ENCODE measurements around the gene BNC1. TPM values are rescaled to one million over a fixed set of nuclear protein-coding genes. Genes with fewer than 3 reads are reported as not detected.

The BNC1 gene
- total RNA-seq, 1 experiment from 2014 or later, result not detected

- H3K4me3 ChIP-seq (ENCODE audit: low read depth, low read length), result no peak overlapping the region
- Mint-ChIP-seq H3K9me3 (ENCODE audit: unreplicated experiment) (no peaks in the 10 kb centered on the region), H3K4me3 (ENCODE audit: unreplicated experiment) (no peak overlapping the region), H3K36me3 (ENCODE audit: insufficient read depth, unreplicated experiment) (no peaks in the 10 kb centered on the region), H3K4me1 (ENCODE audit: low read depth, unreplicated experiment) (peaks cover 12% of the 10 kb centered on the region), H3K27ac (ENCODE audit: unreplicated experiment) (no peak overlapping the region), H3K27me3 (ENCODE audit: insufficient read depth, unreplicated experiment) (no peaks in the 10 kb centered on the region)
- no peak for DNase-seq
- H3K27me3 ChIP-seq (replicated peaks; ENCODE audit: control insufficient read depth, insufficient read depth, low read length), result no peaks in the 10 kb centered on the region
- H3K4me1 ChIP-seq, result peaks cover 33% of the 10 kb centered on the region
- CTCF ChIA-PET, result no interaction called here
- BruUV-seq (replicated peaks), result no TSS peak
- no peaks in the 10 kb centered on the region for H3K9me3 ChIP-seq
- H3K36me3 ChIP-seq (ENCODE audit: control insufficient read depth, insufficient read depth, low read length), result no peaks in the 10 kb centered on the region
- intact Hi-C loops (cut with micrococcal nuclease; ENCODE audit: unreplicated experiment), result no loop called here
- POLR2A ChIA-PET, result interaction anchor here (0.6 kb wide), 1 partner anchor 1361 kb away, joined by 3 read pairs; no protein-coding TSS in a partner anchor
- TF ChIP-seq CTCF (IDR thresholded peaks at IDR 0.05; ENCODE audit: insufficient read depth in 1 of 2, low read depth in 1 of 2, low read length in 1 of 2, severe bottlenecking in 1 of 2, unreplicated experiment in 1 of 2), result no peak
These were observed 478 bp downstream of the BNC1 start for GRCh38 chr15:83283813-83284558.

GRCh38 chr15:83283138-83283812 lies 1.2 kb downstream of the BNC1 start:
- Mint-ChIP-seq H3K4me3 (ENCODE audit: unreplicated experiment) (no peak overlapping the region), H3K4me1 (ENCODE audit: low read depth, unreplicated experiment) (peaks cover 12% of the 10 kb centered on the region), H3K27me3 (ENCODE audit: insufficient read depth, unreplicated experiment) (no peaks in the 10 kb centered on the region), H3K36me3 (ENCODE audit: insufficient read depth, unreplicated experiment) (no peaks in the 10 kb centered on the region), H3K9me3 (ENCODE audit: unreplicated experiment) (no peaks in the 10 kb centered on the region), H3K27ac (ENCODE audit: unreplicated experiment) (no peak overlapping the region)
- BruUV-seq (replicated peaks), result no TSS peak
- no peak for DNase-seq
- Histone ChIP-seq H3K4me3 (ENCODE audit: low read depth, low read length) (no peak overlapping the region), H3K4me1 (peaks cover 28% of the 10 kb centered on the region), H3K9me3 (no peaks in the 10 kb centered on the region), H3K36me3 (ENCODE audit: control insufficient read depth, insufficient read depth, low read length) (no peaks in the 10 kb centered on the region), H3K27me3 (replicated peaks; ENCODE audit: control insufficient read depth, insufficient read depth, low read length) (no peaks in the 10 kb centered on the region)
- TF ChIP-seq CTCF (IDR thresholded peaks at IDR 0.05; ENCODE audit: insufficient read depth in 1 of 2, low read depth in 1 of 2, low read length in 1 of 2, severe bottlenecking in 1 of 2, unreplicated experiment in 1 of 2), result no peak
- POLR2A ChIA-PET, result no interaction called here
- CTCF ChIA-PET, result no interaction called here
- intact Hi-C loops (cut with micrococcal nuclease; ENCODE audit: unreplicated experiment), result no loop called here

DNA sequence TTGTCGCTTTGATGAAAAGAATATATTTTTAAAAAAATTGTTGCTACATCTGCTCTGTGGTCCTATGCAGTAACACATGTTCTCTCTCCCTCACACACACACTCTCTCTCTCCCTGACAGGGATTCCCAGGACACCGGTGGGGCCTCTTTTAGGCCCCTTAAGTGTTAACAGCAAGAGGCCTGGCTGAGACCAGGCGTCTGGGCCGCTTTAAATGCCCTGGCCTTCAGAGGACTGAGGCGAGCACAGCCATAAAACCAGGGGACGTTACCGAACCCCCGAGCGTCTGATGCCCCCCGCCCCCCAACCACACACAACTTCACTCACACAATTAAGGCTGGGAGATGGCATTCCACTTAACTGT lies 1.7 kb downstream of the BNC1 start:
- Histone ChIP-seq H3K9me3 (no peaks in the 10 kb centered on the region), H3K27me3 (replicated peaks; ENCODE audit: control insufficient read depth, insufficient read depth, low read length) (no peaks in the 10 kb centered on the region), H3K4me3 (ENCODE audit: low read depth, low read length) (no peak overlapping the region), H3K4me1 (peaks cover 23% of the 10 kb centered on the region), H3K36me3 (ENCODE audit: control insufficient read depth, insufficient read depth, low read length) (no peaks in the 10 kb centered on the region)
- no peak overlapping the region for H3K4me3 Mint-ChIP-seq (ENCODE audit: unreplicated experiment)
- H3K27ac Mint-ChIP-seq (ENCODE audit: unreplicated experiment), result no peak overlapping the region
- ChIA-PET POLR2A (no interaction called here), CTCF (no interaction called here)
- H3K4me1 Mint-ChIP-seq (ENCODE audit: low read depth, unreplicated experiment), result peaks cover 12% of the 10 kb centered on the region
- no peak for TF ChIP-seq CTCF (IDR thresholded peaks at IDR 0.05; ENCODE audit: insufficient read depth in 1 of 2, low read depth in 1 of 2, low read length in 1 of 2, severe bottlenecking in 1 of 2, unreplicated experiment in 1 of 2)
- H3K9me3 Mint-ChIP-seq (ENCODE audit: unreplicated experiment), result no peaks in the 10 kb centered on the region
- intact Hi-C loops (cut with micrococcal nuclease; ENCODE audit: unreplicated experiment), result no loop called here
- no TSS peak for BruUV-seq (replicated peaks)
- no peaks in the 10 kb centered on the region for H3K36me3 Mint-ChIP-seq (ENCODE audit: insufficient read depth, unreplicated experiment)
- H3K27me3 Mint-ChIP-seq (ENCODE audit: insufficient read depth, unreplicated experiment), result no peaks in the 10 kb centered on the region
- no peak for DNase-seq
